HG03558 (cell line): ENCODE results near the gene PPHLN1.
A peak's percentile ranks its signal among the peaks of the same experiment; 100 is the strongest.
"Not testable (repeated sequence)": the region's sequence is repeated elsewhere in the genome, so short reads cannot be mapped to it uniquely, and the experiment has no call there.

Experiments
- ATAC-seq: cut with Tn5 transposase; IDR thresholded peaks from one replicate; pipeline ENCODE4 v1.9.1; 2021; ENCODE audit warnings: moderate number of reproducible peaks; ENCODE audit not compliant: unreplicated experiment; ENCODE audit errors: extremely low read depth

PPHLN1 gene

DNA sequence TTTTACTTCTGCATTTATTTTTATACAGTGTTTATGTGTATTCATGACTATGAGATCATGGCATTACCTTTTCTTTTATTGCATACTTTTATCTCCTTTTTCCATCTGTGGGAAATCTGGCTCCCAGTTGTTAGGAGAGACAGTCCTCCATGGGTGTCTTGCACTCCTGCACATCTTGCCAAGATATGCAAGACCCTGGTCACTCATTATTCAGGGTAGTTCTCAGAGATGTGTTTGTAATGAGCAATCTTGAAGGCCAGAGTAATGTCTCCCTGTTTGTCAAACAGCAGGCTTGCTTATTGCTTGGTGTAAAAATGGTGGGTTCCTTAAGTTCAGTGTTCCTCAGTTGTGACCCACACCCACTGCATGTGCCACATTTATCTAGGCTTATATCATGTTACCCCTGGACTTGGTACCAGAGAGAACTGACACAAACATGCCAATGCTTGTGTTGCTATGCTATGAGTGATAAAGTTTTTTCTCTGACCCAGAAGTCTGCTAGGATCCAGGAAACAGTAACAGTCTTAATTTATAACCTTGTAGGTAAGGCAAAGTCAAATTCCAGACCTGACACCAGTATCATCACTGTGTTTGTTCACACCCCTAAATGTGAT, 36.8 kb downstream of the PPHLN1 start:
- ATAC-seq = no peak

DNA sequence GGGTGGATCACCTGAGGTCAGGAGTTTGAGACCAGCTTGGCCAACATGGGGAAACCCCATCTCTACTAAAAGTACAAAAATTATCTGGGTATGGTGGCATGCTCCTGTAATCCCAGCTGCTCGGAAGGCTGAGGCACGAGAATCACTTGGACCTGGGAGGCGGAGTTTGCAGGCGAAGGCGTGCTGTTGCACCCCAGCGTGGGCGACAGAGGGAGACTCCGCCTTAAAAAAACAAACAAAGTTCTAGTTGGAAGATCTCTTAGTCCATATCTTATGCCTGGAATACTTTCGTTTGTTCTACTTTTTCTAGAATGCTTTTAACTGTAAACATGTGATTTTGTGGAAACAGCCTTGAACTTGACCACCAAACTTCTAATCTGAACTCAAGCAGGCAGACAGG, 38.7 kb downstream of the PPHLN1 start:
- no peak for ATAC-seq

DNA sequence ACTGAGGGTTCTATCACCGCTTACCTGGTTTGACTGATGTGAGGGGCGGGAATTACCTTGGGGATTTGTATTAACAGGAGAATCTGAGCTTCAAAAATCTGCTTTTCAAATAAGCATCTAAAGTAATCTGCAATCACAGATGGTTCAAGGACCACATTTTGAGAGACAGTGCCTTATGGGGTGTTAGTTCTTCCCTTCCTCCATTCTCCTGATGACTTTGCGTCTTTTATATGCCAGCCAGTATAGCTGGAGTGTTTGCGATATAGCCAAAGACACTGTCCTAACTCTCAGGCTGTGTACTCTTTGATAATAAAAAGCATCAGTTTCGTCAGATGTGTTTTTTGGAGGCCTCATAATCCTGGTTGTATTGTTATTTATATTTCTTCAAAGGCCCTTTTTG, 39.5 kb downstream of the PPHLN1 start:
- ATAC-seq = no peak

DNA sequence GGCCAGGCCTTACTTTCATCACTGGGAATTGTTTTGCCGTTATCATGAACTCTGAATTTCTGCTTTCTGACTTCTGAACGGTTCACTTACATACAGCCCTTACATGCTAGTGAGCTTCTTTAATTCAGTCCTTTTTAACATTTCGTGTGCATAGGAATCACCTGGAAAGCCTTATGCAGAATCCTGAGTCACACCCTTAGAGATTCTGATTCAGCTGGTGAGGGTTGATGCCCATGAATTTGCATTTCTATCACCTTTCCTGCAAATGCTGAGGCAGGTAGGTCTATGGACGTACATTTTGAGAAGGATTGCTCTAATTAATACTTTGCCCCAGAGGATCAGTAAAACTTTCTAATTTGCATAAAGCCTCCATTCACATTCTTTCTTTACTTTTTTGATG, 44.0 kb downstream of the PPHLN1 start:
- ATAC-seq = no peak

DNA sequence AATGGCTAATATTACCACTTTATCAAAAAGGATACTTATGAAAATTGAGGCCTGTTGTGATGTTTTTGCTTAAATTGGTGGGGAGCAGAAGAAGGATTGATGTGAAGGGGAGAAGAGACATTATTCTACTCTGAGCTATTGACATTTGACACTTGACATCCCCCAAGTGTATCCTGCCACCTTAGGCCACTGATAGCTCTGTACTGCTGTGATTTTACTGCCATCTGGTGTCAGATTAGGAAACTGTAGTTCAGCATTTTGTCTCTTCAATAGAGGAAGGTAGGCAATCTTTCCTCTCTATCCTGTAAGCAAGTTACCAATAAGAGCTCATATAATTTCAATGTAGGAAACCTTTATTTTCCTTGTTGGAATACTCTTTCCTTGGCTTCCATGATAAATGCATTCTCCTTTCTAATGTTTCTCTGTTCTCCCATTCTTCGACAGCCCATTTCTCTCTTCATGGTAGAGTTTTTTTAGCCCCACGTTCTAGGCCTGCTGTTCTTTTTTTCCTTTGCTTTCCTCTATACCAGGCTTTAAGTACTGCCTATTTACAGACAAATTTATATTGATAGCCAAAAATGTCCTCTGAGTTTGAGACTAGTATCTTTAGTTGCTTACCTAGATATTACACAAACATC, 46.3 kb downstream of the PPHLN1 start:
- peak; percentile 92 for ATAC-seq

DNA sequence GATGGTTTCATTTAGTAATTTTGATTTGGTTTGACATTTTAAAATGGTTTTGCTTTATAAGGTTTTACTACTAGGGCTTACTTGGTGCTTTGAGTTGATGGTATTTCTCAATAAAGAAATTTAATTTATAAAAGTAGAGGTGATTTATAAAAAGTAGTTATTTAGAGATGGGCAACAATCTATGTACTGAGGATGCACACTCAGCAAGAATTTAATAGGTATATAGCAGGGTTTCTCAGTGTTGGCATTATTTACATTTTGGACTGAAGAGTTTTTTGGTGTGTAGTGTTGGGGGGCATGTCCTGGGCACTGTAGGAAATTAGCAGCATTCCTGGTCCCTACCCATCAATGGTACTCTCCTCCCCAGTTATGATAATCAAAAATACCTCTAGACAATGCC, 47.7 kb downstream of the PPHLN1 start:
- ATAC-seq = no peak

DNA sequence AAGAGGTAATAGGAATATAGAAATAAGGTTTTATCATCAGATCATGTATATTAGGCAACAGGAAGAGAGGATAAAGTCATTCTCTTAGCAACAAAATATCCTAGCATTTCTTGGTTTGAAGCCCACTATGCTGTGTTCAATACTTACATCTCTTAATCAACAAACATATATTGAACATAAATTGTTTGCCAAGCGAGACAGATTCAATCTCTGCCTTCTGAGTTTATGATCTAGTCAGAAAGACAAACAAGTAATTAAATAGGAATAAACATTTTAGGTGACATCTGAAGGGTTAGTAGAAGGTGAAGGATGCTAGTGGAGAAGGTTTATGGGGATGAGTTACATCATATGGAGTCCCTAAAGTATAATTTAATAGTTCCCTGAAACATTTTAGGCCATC, 54.8 kb downstream of the PPHLN1 start:
- no peak for ATAC-seq

DNA sequence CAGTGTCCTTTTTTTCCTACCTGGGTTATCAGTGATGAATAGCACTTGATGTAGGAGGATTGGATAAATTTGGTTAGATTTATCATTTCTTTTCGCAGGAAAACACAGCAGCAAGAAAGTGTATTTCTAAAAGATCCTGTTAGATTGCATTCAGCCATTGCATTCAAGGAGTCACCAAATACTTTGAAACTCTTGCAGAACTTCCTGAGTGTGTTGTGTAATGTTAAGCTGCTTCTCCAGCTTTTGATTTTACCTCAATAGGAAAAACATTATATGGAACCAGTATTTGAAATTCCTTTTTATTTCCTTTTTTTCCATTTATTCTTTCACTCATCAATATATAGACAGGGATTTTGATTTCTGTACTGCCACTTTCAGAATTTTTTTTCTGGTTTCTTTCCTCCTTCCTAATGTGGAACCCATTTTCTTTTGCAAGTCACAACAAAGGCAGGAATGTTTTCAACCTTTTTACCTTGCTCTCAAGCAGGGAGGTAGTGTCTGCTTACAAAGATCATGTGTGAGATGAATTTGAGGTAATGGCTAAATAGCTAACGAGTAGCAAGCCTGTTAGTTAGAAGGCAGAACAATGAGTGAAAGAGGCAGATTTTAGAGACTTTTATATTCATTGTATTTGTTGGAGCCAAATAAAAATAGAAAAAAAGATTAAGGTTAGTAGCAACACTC, 56.2 kb downstream of the PPHLN1 start:
- ATAC-seq = no peak

DNA sequence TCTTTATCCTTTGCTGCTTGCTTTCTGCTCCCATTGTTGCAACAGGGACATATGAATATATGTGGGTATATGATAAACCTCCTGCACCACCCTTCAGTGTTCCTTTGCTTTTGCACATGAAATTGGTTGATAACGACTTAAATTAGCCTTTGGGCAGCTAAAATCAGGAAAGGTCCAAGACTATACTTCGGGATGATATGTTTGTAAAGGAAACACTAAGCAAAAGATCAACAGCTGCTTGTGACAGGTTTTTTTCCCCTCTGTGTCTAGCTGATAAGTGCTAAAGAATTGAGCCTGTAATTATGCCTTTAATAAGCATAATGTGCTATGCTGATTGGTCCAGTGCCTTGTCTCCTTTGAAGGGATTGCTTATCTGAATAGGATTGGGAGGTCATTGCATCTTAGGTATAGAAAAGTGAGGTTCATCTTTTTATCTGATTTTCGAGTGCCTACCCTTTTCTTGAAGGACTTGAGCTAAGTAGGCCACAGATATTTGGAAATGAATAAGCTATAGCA, 59.4 kb downstream of the PPHLN1 start:
- ATAC-seq = no peak

DNA sequence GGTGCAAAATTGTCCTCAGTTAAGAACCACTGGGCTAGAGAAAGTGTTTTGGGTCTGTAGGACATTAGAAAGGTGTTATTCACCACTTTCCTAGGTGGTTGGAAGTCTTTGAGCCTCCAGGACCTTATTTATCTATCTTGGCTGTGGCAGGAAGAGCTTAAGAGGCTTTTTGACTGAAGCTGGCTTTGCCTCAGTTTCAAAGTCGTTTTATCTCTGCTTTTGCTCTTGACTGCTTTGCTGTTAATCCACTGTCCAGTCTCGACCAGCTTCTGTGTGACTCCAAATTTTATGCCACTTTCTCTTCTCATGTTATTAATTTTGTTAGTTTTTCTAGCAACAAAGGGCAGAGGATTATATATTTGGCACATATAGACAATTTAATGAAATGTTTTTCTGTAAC, 60.3 kb downstream of the PPHLN1 start:
- no peak for ATAC-seq

DNA sequence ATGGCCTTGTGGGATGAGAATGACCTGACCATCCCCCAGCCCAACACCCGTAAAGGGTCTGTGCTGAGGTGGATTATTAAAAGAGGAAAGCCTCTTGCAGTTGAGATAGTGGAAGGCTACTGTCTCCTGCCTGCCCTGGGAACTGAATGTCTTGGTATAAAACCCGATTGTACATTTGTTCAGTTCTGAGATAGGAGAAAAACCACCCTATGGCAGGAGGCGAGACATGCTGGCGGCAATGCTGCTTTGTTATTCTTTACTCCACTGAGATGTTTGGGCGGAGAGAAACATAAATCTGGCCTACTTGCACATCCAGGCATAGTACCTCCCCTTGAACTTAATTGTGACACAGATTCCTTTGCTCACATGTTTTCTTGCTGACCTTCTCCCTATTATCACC, 62.1 kb downstream of the PPHLN1 start:
- ATAC-seq = not testable (repeated sequence)

DNA sequence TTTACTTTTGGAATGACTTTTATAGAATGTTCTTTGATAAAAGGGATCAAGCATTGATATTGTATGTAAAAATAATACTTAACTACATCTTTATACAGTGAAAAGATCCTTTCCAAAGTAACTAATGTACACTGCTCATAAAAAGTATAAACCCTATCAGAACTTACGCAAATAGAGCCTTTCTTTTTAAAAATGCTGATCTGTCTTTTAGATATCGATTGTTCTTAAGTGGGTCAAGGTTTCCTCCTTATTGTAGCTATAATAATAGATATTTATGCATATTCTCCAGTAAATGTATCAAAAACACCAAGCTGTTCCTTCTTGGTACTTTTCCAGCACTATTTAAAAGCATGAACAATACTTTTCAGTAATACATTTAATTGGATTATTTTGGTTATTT, 68.5 kb downstream of the PPHLN1 start:
- ATAC-seq = no peak

DNA sequence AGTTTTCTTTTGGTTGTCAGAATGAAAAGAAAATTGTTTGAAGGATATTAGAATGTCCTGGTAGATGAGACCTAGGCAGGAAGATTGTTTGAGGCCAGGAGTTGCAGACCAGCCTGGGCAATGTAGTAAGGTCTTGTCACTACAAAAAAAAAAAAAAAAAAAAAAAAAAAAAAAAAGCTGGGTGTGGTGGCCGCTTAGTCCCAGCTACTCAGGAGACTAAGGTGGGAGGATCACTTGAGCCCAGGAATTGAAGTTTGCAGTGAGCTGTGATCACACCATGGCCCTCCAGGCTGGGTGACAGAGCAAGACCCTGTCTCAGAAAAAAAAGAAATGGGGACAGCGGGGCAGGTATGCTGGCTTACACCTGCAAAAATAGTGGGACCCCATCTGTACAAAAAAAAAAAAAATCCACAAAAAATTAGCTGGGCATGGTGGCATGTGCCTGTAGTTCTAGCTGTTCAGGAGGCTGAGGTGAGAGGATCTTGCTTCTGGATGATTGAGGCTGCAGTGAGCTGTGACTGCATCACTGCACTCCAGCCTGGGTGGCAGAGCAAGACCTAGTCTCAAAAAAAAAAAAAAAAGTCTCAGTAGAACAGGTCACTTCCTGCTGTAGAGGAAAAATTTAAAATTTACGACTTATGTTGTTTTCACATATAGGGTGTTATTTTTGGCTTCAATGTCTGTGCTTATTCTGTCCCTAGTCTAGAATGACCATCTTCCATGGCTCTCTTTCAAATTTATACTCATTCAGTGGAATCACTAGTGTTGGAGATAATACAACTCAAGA, 70.7 kb downstream of the PPHLN1 start:
- ATAC-seq = peak; percentile 45

DNA sequence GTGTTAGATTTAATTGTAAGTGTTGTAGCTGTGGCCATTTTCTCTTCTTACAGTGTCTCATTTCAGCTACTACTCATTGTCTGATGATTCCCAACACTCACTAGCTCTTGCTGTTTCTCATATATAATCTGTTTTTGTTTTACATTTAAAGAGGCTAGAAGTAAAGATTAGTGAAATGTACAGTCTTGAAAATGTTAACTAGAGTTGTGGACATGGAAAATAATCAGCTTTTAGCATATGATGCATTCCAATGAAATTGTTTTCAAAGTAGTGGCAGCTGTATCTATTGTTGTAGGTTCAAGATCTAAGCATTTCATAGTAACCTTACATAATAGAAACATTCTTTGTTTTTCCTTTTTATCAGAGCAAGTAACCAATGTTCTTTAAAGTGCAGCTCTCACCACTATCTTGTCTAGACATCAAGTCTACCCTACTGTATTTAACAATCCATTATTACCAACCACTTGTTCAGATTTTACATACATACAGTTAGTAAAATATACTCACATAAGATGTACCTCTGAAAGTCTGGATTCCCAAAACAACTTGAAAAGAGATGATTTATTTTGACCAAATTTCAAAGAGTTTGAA, 76.9 kb downstream of the PPHLN1 start:
- ATAC-seq = no peak

DNA sequence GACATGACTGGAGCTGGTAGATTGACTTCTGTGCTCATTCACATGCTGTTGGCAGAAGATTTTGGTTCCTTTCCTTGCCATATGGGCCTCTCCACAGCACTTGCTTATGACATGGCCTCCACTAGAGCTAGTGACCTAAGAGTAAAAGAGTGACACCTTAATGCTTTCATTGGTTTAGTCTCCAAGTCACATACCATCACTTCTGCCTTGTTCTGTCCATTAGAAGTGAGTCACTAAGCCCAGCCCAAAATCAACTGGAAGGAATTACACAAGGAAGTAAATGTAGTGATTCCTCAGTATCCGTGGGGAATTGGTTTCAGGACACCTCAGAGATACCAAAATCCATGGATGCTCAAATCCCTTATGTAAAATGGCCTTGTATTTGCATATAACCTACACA, 81.3 kb downstream of the PPHLN1 start:
- ATAC-seq = no peak

DNA sequence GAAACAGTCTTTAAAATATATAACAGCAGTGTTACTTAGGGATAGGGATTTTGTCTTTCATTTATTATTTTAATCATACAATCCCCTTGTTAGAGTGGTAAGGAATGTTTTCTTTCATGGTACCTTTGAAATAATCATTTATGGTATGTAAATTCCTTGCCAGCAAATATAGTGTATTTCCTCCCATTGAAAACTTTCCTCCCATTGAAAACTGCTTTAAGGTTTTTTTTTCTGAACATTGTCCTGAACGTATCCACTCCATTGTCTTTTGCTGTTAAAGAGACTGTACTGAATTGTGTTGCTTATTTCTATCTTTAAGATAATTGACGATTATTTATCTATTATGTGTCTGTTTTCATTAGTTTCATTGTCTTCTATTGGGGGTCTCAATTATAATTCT, 83.5 kb downstream of the PPHLN1 start:
- ATAC-seq = no peak

DNA sequence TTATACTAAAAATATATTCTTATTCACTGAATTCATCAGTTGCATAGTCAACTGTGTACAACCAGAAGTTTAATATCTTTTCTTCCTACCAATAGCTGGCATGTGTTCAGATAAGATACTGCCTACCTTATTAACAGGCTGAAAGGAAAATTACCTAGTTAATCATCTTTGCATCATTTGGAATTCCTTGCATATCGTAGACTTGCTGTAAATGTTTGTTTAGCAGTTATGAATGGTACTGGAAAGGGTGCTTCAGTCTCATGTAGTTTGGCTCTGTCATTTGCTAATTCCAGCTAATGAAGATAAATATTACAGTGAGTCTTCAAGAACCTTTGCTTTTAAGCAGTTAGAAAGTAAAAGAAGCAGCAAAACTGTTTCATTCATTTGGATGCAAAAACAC, 84.4 kb downstream of the PPHLN1 start:
- ATAC-seq = no peak

DNA sequence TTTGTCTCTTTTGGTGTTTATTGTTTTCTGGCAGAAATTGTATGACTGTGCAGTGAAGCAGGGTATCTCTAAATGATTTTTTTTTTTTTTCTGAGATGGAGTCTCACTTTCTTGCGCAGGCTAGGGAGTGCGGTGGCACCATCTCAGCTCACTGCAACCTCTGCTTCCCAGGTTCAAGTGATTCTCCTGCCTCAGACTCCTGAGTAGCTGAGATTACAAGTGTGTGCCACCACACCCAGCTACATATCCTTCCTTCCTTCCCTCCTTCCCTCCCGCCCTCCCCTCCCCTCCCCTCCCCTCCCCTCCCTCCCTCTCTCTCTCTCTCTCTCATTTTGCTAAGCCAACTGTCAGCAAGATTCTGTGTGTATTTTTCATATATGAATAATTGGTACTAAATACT, 94.4 kb downstream of the PPHLN1 start:
- no peak for ATAC-seq

DNA sequence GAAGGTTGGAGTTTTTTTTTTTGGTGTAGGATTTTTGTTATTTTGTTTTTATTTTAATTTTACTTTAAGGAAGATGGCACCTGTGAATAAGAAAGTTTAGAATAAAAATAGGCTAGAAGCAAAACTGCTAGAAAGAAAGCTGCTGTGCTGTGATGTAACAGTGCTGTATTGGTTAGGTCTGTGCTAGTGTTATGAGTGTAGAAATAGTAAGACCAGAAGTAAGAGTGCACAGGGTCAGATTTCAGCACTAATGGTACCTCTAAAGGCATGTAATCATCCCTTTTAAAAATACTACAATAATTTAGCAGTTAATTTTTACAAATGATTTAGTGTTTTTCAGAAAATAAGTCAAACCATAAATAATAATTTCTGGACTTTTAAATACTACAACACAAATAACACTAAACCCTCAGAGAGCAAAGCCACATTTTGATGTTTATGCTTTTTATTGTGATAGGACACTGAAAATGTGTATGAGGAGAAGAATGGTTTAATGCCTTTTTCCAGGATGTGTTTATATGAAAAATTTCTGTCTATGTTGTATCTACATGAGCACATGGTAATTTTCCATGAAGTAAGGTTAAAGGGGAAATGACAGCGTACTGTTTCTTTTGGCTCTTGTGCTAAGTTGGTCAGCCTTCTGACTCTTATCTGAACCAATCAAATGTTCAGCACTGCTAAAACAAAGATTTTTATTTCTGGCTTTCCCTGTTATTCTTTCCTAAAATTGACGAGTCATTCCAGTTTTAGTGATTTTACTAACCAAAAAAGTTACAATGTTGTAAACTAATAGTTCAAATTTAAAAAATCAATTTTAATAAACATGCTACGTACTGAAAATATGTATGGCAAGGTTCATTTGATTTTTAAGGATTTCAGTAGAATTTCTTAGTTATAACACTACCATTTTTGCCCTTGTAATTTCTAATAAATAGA, 96.1 kb downstream of the PPHLN1 start:
- ATAC-seq = peak; percentile 92
